ENCODE measurements around the gene DAP3. TPM values are rescaled to one million over a fixed set of nuclear protein-coding genes. Genes with fewer than 3 reads are reported as not detected.
A peak's percentile ranks its signal among the peaks of the same experiment; 100 is the strongest.

DAP3 gene
- total and polyA plus RNA-seq, 9 of the 15 experiments (the other 6 are each of a cell fraction or from before 2014, with no cell fraction given), result 155 to 484 (median 298) TPM

GRCh38 chr1:155688324-155689080 is 389 bp upstream of the DAP3 start, which contains the start of gene YY1AP1 (continued):
- TF ChIP-seq RERE (CRISPR knock-in tag; IDR thresholded peaks at IDR 0.05; ENCODE audit: borderline replicate concordance) (0 out of 2 replicates have a peak, but pooled peaks have one; percentile 90), GABPB1 (CRISPR knock-in tag; IDR thresholded peaks at IDR 0.05) (peak; percentile 75; the same call in 1 of the 2 replicates), TAF1 (IDR thresholded peaks at IDR 0.05; ENCODE audit: control insufficient read depth, extremely low read depth, insufficient read depth, low read length, severe bottlenecking) (peak; percentile 44), SLC30A9 (CRISPR knock-in tag; IDR thresholded peaks at IDR 0.05) (no peak), ZNF740 (CRISPR knock-in tag; IDR thresholded peaks at IDR 0.05) (no peak; the same call in none of the 2 replicates), ZNF740 (tag; IDR thresholded peaks at IDR 0.05) (peak in 1 of 2 experiments; percentile 85; a peak in 2 of 4 replicates), ETV5 (CRISPR knock-in tag; IDR thresholded peaks at IDR 0.05; ENCODE audit: low read depth) (0 out of 2 replicates have a peak, but pooled peaks have one; percentile 3), ZNF609 (CRISPR knock-in tag; IDR thresholded peaks at IDR 0.05; ENCODE audit: borderline replicate concordance) (no peak; the same call in 1 of the 2 replicates), ZBTB5 (IDR thresholded peaks at IDR 0.05) (no peak), CBX2 (IDR thresholded peaks at IDR 0.05; ENCODE audit: insufficient read depth, low read length, poor library complexity, severe bottlenecking) (no peak), CCNT2 (IDR thresholded peaks at IDR 0.05; ENCODE audit: borderline replicate concordance, extremely low read depth, insufficient read length, low read depth, low read length) (peak; percentile 58)
